Measurements from ENCODE around the gene VPS26A. TPM values are rescaled to one million over a fixed set of nuclear protein-coding genes. Genes with fewer than 3 reads are reported as not detected.
A peak's percentile ranks its signal among the peaks of the same experiment; 100 is the strongest.

The VPS26A gene
- total and polyA plus RNA-seq, 2 experiments from 2014 or later, result 57.6 to 58.7 TPM

GRCh38 chr10:69213591-69214311 is 89.8 kb downstream of the VPS26A start:
- DNase-seq (ENCODE audit: low spot score), result peak; percentile 28
- no peaks in the 10 kb centered on the region for H3K79me2 ChIP-seq
- no peaks in the 10 kb centered on the region for H3K9me2 ChIP-seq (replicated peaks; ENCODE audit: insufficient read depth)
- WGBS (ENCODE audit: low lambda C conversion rate, missing lambda C conversion rate), result 56% methylated on average over 5 of the region's 5 CpGs
- no peak overlapping the region for H3K4me3 ChIP-seq
- H3K36me3 ChIP-seq (replicated peaks; ENCODE audit: insufficient read depth, low read depth), result no peaks in the 10 kb centered on the region
- no peak overlapping the region for H2AFZ ChIP-seq
- no peak overlapping the region for H3K4me2 ChIP-seq
- no peaks in the 10 kb centered on the region for H3K27me3 ChIP-seq
- peak overlapping the region; percentile 47 for H3K27ac ChIP-seq
- no peak for TF ChIP-seq EZH2 (IDR thresholded peaks at IDR 0.05; ENCODE audit: borderline replicate concordance)
- no peak for TF ChIP-seq EZH2phosphoT487 (IDR thresholded peaks at IDR 0.05; ENCODE audit: low read depth, severe bottlenecking, unreplicated experiment)
- no peak for TF ChIP-seq CTCF (IDR thresholded peaks at IDR 0.05; ENCODE audit: poor library complexity)
- no peaks in the 10 kb centered on the region for H4K20me1 ChIP-seq (ENCODE audit: insufficient read depth, poor library complexity, severe bottlenecking)
- H3K4me1 ChIP-seq (ENCODE audit: insufficient read depth), result peaks cover 13% of the 10 kb centered on the region
- no peaks in the 10 kb centered on the region for H3K9me3 ChIP-seq (ENCODE audit: low read depth)

GRCh38 chr10:69214666-69215131 is 90.7 kb downstream of the VPS26A start:
- no peak for TF ChIP-seq EZH2phosphoT487 (IDR thresholded peaks at IDR 0.05; ENCODE audit: low read depth, severe bottlenecking, unreplicated experiment)
- TF ChIP-seq EZH2 (IDR thresholded peaks at IDR 0.05; ENCODE audit: borderline replicate concordance), result no peak
- no peak for TF ChIP-seq CTCF (IDR thresholded peaks at IDR 0.05; ENCODE audit: poor library complexity)
- WGBS (ENCODE audit: low lambda C conversion rate, missing lambda C conversion rate), result 95% methylated on average over 6 of the region's 6 CpGs
- no peak for DNase-seq (ENCODE audit: low spot score)
- H3K4me3 ChIP-seq, result no peak overlapping the region
- H3K27me3 ChIP-seq, result no peaks in the 10 kb centered on the region
- H3K36me3 ChIP-seq (replicated peaks; ENCODE audit: insufficient read depth, low read depth), result no peaks in the 10 kb centered on the region
- no peak overlapping the region for H3K27ac ChIP-seq
- no peak overlapping the region for H2AFZ ChIP-seq
- H3K9me3 ChIP-seq (ENCODE audit: low read depth), result no peaks in the 10 kb centered on the region
- H3K9me2 ChIP-seq (replicated peaks; ENCODE audit: insufficient read depth), result no peaks in the 10 kb centered on the region
- peaks cover 13% of the 10 kb centered on the region for H3K4me1 ChIP-seq (ENCODE audit: insufficient read depth)
- H3K4me2 ChIP-seq, result no peak overlapping the region
- no peaks in the 10 kb centered on the region for H4K20me1 ChIP-seq (ENCODE audit: insufficient read depth, poor library complexity, severe bottlenecking)
- no peaks in the 10 kb centered on the region for H3K79me2 ChIP-seq

- H3K9me2 ChIP-seq (replicated peaks; ENCODE audit: insufficient read depth), result no peaks in the 10 kb centered on the region
- TF ChIP-seq EZH2phosphoT487 (IDR thresholded peaks at IDR 0.05; ENCODE audit: low read depth, severe bottlenecking, unreplicated experiment), result no peak
- no peak for TF ChIP-seq CTCF (IDR thresholded peaks at IDR 0.05; ENCODE audit: poor library complexity)
- TF ChIP-seq EZH2 (IDR thresholded peaks at IDR 0.05; ENCODE audit: borderline replicate concordance), result no peak
- H3K4me1 ChIP-seq (ENCODE audit: insufficient read depth), result peaks cover 13% of the 10 kb centered on the region
- H3K9me3 ChIP-seq (ENCODE audit: low read depth), result no peaks in the 10 kb centered on the region
- H3K27ac ChIP-seq, result peak overlapping the region; percentile 52
- 55% methylated on average over 10 of the region's 10 CpGs for WGBS (ENCODE audit: low lambda C conversion rate, missing lambda C conversion rate)
- DNase-seq (ENCODE audit: low spot score), result no peak
- no peaks in the 10 kb centered on the region for H3K79me2 ChIP-seq
- no peaks in the 10 kb centered on the region for H3K36me3 ChIP-seq (replicated peaks; ENCODE audit: insufficient read depth, low read depth)
- H3K4me2 ChIP-seq, result peak overlapping the region; percentile 47
- H4K20me1 ChIP-seq (ENCODE audit: insufficient read depth, poor library complexity, severe bottlenecking), result no peaks in the 10 kb centered on the region
- H2AFZ ChIP-seq, result no peak overlapping the region
- H3K27me3 ChIP-seq, result no peaks in the 10 kb centered on the region
- H3K4me3 ChIP-seq, result no peak overlapping the region
These were observed 91.6 kb downstream of the VPS26A start for GRCh38 chr10:69215405-69216171.

All from hepatocyte (in vitro differentiated cells).